Measurements from ENCODE around the gene TOMM20.
"Not testable (repeated sequence)": the region's sequence is repeated elsewhere in the genome, so short reads cannot be mapped to it uniquely, and the experiment has no call there.

TOMM20 gene

DNA sequence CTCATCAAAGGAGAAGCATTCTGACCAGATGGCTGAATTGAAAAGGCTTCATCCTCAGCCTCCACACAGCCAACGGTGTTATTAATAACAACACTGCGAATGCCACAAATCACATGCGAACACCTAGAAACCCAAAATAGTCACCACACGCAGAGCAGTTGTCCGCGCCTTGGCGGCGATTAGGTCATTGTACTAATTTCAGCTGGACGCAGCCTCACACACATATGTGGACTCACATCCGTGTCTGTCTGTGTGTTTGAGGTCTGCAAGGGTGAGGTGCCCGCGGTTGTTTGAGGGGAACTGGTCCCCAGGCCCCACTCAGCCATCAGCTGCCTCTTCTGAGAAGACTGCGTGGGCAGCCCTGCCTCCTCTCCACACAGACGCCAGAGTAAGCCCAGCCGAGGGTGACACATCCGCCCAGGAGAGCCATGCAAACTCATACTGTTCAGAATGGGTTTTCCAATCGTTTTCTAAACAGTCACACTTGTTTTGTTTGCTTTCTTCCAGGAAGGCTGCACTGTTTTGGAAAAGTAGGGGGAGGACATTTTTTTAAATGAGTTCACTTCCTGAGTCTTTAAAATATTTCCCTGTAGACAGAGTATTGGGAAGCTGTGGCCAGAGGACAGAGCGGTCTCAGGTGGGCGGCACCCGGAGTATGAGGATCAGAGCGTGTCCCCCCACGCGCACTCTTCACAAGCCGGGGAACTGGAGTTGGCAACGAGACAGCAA lies 53.4 kb downstream of the TOMM20 start:
- no peaks in the 10 kb centered on the region for H3K27me3 ChIP-seq
- H3K4me1 ChIP-seq (ENCODE audit: control insufficient read depth in 1 of 2, insufficient read depth in 1 of 2, low read depth in 1 of 2, low read length in 1 of 2), result peaks cover 78 to 82% of the 10 kb centered on the region in 2 experiments
- peak overlapping the region; percentile 42 to 63 for H3K4me3 ChIP-seq (ENCODE audit: low read depth in 1 of 2, low read length in 1 of 2)
- H3K9me3 ChIP-seq, result no peaks in the 10 kb centered on the region
- H3K36me3 ChIP-seq, result no peaks in the 10 kb centered on the region
- TF ChIP-seq, protein P1, sequence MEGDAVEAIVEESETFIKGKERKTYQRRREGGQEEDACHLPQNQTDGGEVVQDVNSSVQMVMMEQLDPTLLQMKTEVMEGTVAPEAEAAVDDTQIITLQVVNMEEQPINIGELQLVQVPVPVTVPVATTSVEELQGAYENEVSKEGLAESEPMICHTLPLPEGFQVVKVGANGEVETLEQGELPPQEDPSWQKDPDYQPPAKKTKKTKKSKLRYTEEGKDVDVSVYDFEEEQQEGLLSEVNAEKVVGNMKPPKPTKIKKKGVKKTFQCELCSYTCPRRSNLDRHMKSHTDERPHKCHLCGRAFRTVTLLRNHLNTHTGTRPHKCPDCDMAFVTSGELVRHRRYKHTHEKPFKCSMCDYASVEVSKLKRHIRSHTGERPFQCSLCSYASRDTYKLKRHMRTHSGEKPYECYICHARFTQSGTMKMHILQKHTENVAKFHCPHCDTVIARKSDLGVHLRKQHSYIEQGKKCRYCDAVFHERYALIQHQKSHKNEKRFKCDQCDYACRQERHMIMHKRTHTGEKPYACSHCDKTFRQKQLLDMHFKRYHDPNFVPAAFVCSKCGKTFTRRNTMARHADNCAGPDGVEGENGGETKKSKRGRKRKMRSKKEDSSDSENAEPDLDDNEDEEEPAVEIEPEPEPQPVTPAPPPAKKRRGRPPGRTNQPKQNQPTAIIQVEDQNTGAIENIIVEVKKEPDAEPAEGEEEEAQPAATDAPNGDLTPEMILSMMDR (IDR thresholded peaks at IDR 0.05), result no peak
- peak overlapping the region; percentile 100 for H3K27ac ChIP-seq

DNA sequence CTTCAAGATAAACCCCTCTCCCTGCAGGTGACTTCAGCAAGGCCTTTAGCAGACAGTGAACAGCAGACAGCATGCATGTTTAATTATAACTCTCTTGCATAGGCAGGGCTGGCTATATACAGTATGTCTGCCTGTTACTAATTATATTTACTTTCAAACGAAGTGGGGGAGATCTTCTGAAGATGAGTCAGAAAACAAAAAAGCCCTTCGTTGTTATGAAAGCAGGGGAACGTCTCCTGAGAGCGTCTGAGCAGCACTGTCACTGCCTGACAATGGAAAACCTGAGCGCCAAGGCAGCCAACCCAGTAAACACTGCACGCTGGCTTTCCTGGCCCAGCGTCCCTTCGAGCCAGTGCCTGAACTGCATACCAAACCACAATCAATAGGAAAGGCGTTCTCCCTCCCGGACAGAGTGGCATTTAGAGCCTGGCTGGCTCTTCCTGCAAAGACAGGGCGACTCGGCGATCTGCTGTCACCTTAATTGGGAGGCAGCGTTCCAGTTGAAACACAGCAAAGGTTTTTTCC lies 54.1 kb downstream of the TOMM20 start:
- TF ChIP-seq, protein P1 (IDR thresholded peaks at IDR 0.05), result no peak
- Histone ChIP-seq H3K4me3 (ENCODE audit: low read depth in 1 of 2, low read length in 1 of 2) (peak overlapping the region; percentile 42 to 63), H3K9me3 (no peaks in the 10 kb centered on the region), H3K36me3 (no peaks in the 10 kb centered on the region), H3K27me3 (no peaks in the 10 kb centered on the region), H3K27ac (peak overlapping the region; percentile 100), H3K4me1 (ENCODE audit: control insufficient read depth in 1 of 2, insufficient read depth in 1 of 2, low read depth in 1 of 2, low read length in 1 of 2) (peaks cover 72 to 76% of the 10 kb centered on the region in 2 experiments)

DNA sequence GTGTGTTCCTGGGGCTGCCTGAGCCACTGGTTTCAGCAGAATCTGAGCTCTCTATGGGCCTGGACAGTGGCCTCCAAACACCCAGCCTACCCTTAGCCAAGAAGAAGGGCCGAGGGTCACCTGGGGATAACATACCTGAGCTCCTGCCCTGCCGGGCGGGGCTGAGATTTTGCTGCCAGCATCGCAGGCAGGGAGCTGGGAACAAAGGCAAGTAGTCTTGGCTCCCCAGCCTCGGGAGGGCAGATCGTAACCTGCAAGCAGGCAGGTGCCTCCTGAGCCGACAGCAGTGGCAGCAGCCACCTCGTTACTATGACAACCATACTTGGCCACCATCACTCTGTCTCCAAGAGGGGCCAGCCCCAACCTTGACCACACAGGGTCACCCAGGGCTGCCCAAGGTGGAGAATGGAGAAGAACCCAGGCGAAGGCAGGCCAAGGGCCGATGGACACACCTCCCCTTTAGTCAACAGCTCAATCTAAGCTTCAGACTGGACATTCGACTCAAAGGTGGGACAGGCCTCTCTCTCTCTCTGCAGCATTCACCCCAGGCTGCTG lies 54.6 kb downstream of the TOMM20 start:
- TF ChIP-seq, protein P1 (IDR thresholded peaks at IDR 0.05), result no peak
- Histone ChIP-seq H3K27ac (peak overlapping the region; percentile 100), H3K9me3 (no peaks in the 10 kb centered on the region), H3K27me3 (no peaks in the 10 kb centered on the region), H3K36me3 (no peaks in the 10 kb centered on the region), H3K4me1 (ENCODE audit: control insufficient read depth in 1 of 2, insufficient read depth in 1 of 2, low read depth in 1 of 2, low read length in 1 of 2) (peaks cover 67 to 71% of the 10 kb centered on the region in 2 experiments), H3K4me3 (ENCODE audit: low read depth in 1 of 2, low read length in 1 of 2) (peak overlapping the region; percentile 42 to 63)

DNA sequence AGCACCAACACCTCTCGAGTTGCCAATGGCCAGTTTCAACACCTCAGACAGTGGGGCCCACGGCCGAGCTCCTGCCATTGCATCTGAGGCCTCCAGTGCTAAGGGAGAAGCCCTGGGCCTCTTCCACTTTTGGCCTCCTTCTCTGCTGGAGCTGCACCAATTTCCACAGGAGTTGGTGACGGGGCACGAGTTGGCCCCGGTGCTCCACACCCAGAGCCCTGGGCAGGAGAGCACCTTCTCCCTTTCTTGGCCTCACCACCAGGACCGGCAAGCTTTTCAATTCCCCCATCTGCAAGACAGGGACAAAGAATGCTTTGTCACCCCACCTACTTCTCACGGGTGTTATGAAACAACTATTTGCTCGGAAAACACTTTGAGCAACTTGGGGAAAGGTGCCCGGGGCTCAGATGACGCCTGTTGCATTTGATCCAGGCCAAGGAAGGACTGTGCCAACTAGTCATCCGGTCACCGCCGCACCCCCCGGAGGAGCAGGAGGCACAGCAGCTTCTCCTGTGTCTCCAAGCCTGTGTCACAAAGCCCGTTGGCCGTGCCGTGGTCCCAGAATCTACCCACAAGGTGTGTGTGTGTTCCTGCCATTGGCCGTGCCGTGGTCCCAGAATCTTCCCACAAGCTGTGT lies 55.2 kb downstream of the TOMM20 start:
- Histone ChIP-seq H3K27ac (peak overlapping the region; percentile 100), H3K4me1 (ENCODE audit: control insufficient read depth in 1 of 2, insufficient read depth in 1 of 2, low read depth in 1 of 2, low read length in 1 of 2) (peaks cover 68 to 70% of the 10 kb centered on the region in 2 experiments), H3K36me3 (no peaks in the 10 kb centered on the region), H3K9me3 (no peaks in the 10 kb centered on the region), H3K4me3 (ENCODE audit: low read depth in 1 of 2, low read length in 1 of 2) (peak overlapping the region; percentile 42 to 63), H3K27me3 (no peaks in the 10 kb centered on the region)
- TF ChIP-seq, protein P1 (IDR thresholded peaks at IDR 0.05), result peak; percentile 68

DNA sequence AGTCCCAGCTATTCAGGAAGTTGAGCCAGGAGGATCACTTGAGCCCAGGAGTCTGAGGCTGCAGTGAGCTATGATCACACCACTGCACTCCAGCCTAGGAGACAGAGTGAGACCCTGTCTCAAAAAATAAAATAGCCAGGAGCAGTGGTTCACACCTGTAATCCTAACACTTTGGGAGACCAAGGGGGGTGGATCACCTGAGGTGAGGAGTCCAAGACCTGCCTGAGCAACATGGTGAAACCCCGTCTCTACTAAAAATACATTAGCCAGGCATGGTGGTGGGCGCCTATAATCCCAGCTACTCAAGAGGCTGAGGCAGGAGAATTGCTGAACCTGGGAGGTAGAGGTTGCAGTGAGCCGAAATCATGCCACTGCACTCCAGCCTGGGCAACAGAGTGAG lies 56.1 kb downstream of the TOMM20 start:
- H3K4me3 ChIP-seq (ENCODE audit: low read depth in 1 of 2, low read length in 1 of 2), result peak overlapping the region in 1 of 2 experiments; percentile 63
- H3K4me1 ChIP-seq (ENCODE audit: control insufficient read depth in 1 of 2, insufficient read depth in 1 of 2, low read depth in 1 of 2, low read length in 1 of 2), result peaks cover 68 to 70% of the 10 kb centered on the region in 2 experiments
- H3K27me3 ChIP-seq, H3K36me3 ChIP-seq, H3K9me3 ChIP-seq: not testable (repeated sequence)
- H3K27ac ChIP-seq, result peak overlapping the region; percentile 100
